Esophagus (tissue), 2 donors: ENCODE results near the gene ATP7B. TPM values are rescaled to one million over a fixed set of nuclear protein-coding genes. Genes with fewer than 3 reads are reported as not detected.

ENCODE experiments used
- H3K27ac ChIP-seq, 2 donors: one replicate each; pipeline ENCODE4 v1.5.1; 2013; ENCODE audit warnings: low read depth in 2 of 2, mild to moderate bottlenecking in 2 of 2, inconsistent platforms in 1 of 2, low read length in 1 of 2, moderate library complexity in 1 of 2
- H3K27me3 ChIP-seq, 2 donors: one replicate each; pipeline ENCODE4 v1.6.1; 2013; ENCODE audit warnings: low read length in 2 of 2, control low read depth in 1 of 2, mild to moderate bottlenecking in 1 of 2; ENCODE audit not compliant: insufficient read depth in 2 of 2, control insufficient read depth in 1 of 2
- H3K36me3 ChIP-seq, 2 donors: one replicate each; pipeline ENCODE4 v1.6.1; 2013; ENCODE audit warnings: low read length in 1 of 2; ENCODE audit not compliant: control insufficient read depth in 2 of 2, insufficient read depth in 2 of 2
- H3K4me1 ChIP-seq, 2 donors: one replicate each; pipeline ENCODE4 v1.6.1; 2013; ENCODE audit warnings: low read length in 1 of 2; ENCODE audit not compliant: control insufficient read depth in 2 of 2, insufficient read depth in 2 of 2
- H3K4me3 ChIP-seq, 2 donors: one replicate each; pipeline ENCODE4 v1.5.1; 2013; ENCODE audit warnings: low read length in 2 of 2, mild to moderate bottlenecking in 2 of 2, low read depth in 1 of 2, moderate library complexity in 1 of 2
- H3K9me3 ChIP-seq, 2 donors: one replicate each; pipeline ENCODE4 v1.6.1; 2013; ENCODE audit warnings: mild to moderate bottlenecking in 2 of 2, low read depth in 1 of 2, low read length in 1 of 2, moderate library complexity in 1 of 2; ENCODE audit not compliant: control insufficient read depth in 2 of 2, insufficient read depth in 1 of 2
- WGBS, 2 donors: extraction: QIAGEN DNeasy Blood & Tissue Kit; methylation state at CpG; one replicate each; pipeline ENCODE4 v1.1.7; 2013; 5-methylcytosine and 5-hydroxymethylcytosine counted together
- polyA plus RNA-seq, 2 donors: library from polyadenylated mRNA; stranded (reverse); fragments of 200-250 nt; gene quantifications; one replicate each; pipeline ENCODE4 v1.2.3, GENCODE V29; 2013
- donor health status: healthy with polysubstance abuse.
- donor health status: Bipolar disorder and iron deficiency.

Gene ATP7B
- polyA plus RNA-seq, 2 donors = 0.55 to 0.59 TPM

DNA sequence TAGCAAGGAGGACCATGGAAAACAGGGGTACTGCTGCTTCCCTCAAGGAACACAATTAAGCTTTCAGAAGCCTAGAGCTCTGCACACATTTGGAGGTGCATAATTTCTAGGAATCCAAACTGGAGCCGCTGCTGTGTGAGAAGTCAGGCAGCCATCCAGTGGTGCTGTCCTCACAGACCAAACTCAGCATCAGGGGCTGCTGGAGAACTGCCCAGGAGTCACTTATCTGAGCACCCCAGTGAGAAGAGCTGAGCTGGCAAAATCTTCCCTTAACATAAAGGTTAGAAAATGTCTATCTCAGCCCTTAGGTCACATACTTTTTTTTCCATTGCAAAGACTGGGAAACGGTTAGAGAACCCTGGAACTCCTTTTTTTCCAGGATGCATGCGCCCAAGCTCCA is 72.8 kb downstream of the ATP7B start:
- Histone ChIP-seq H3K4me1 (no peaks in the 10 kb centered on the region), H3K36me3 (peaks cover 0 to 4% of the 10 kb centered on the region in 2 donors), H3K27ac (no peak overlapping the region), H3K9me3 (no peaks in the 10 kb centered on the region), H3K27me3 (no peaks in the 10 kb centered on the region), H3K4me3 (no peak overlapping the region)
- WGBS, 2 donors = 82 to 84% methylated on average over 3 of the region's 3 CpGs

DNA sequence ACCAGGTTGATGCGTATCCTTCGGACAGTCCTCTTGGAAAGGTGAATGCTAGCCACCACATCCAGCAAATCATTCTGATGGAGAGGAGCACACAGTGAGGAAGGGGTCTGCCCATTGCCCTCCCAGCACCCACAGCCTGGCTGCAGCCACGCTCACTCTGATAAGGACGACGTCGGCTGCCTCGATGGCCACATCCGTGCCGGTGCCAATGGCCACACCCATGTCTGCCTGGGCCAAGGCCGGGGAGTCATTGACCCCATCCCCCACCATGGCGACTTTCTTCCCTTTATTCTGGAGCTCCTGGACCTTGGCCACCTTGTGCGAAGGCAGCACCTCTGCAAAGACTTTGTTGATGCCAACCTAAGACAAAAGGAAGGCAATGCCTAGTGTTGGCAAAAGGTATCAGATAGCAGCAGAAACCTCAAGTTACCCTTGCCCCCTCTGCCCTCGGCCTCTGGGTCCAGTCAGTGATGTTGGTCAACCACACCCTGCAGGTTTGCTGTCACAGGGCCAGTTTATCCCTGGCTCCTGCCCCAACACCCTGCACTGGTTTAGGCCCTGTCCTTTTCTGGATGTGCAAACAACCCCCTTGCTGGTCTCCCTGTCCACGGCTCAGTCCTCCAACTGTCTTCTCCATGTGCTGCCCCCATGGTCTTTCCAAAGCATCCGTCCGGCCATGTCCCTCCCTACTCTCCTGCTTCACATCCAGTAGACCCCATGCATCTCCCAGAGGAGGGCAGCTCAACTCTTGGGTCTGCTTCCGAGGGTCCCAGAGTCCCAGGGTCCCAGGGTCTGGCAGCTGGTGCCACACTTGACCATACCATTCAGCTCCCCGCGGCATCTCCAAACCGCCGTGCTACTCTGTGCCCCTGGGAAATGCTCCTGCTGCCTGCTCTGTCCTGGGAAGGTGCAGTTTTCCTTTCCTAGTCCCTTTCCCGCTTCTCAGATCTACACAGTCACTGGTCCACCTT is 73.6 kb downstream of the ATP7B start:
- Histone ChIP-seq H3K4me3 (no peak overlapping the region), H3K27me3 (no peaks in the 10 kb centered on the region), H3K4me1 (no peaks in the 10 kb centered on the region), H3K27ac (no peak overlapping the region), H3K9me3 (no peaks in the 10 kb centered on the region), H3K36me3 (peaks cover 0 to 4% of the 10 kb centered on the region in 2 donors)
- WGBS, 2 donors = 84 to 88% methylated on average over 22 of the region's 22 CpGs

DNA sequence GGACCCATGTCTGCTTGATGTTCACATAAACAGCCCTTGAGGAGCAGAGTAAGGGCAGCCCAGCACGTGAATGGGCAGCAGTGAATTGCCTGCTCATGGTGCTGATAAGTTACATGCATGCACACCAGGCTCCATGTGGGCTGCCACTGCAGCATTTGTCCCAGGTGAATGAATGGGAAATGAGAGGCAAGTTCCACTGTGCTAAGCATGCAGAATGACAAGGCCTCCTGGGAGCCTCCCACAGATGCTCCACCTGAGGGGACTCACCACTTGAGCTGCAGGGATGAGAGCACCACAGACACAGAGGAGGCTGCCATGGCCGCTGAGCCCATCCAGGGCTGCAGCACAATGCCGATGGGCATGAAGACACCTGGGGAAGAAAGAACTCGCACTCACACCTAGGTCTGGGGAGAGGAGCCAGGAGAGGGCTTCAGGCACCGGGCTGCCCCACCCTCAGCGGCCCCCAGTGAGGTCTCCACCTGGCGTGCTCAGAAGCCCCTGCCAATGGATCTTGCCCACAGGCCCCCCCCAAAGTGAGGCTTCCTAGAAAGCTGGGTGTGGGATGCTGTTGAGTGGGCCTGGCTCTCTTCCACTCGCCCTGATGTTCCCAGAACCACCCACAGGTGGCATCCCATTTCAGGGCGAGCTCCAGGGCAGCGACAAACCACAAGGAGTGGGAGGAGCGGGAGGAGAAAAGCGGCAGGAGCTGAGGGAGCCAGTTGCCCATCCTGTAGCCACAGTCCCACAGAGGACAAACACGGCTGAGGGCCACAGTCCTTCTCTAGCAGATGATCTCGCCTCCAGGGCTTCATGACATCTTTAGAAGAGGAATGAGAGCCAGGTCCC is 75.7 kb downstream of the ATP7B start:
- H3K27me3 ChIP-seq = no peaks in the 10 kb centered on the region
- H3K9me3 ChIP-seq = no peaks in the 10 kb centered on the region
- no peak overlapping the region for H3K4me3 ChIP-seq
- H3K4me1 ChIP-seq = no peaks in the 10 kb centered on the region
- peaks cover 0 to 4% of the 10 kb centered on the region in 2 donors for H3K36me3 ChIP-seq
- no peak overlapping the region for H3K27ac ChIP-seq
- WGBS, 2 donors = 71 to 73% methylated on average over 14 of the region's 14 CpGs

DNA sequence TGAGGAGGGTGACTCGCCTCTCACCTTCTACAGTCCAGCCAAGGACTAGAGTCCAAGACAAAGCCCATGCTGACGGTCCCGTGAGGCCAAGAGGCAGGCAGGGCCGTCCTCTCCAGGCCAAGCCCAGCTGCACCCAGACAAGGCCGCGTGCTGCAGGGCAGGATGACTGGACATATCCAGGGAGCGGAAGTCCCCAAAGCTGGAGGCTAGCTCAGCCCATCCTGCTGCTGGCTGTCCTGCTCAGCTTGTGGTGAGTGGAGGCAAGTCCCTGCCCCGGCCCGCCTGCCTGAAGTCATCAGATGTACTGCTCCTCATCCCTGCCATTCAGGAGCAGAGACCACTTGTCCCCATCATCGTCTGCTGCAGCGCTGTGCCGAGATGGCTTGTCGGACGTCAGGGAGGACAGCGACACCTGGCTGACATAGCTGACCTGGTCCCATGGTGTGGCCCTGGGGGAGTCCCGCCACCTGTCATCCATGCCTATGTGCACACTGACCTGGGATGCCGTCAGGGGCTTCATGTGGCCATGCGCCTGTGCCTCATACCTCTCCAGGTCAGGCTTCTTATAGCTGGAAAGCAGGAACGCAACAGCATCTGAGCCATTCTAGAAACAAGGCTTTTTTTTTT is 76.7 kb downstream of the ATP7B start:
- no peaks in the 10 kb centered on the region for H3K27me3 ChIP-seq
- H3K4me3 ChIP-seq = no peak overlapping the region
- no peak overlapping the region for H3K27ac ChIP-seq
- H3K4me1 ChIP-seq = no peaks in the 10 kb centered on the region
- H3K36me3 ChIP-seq = peaks cover 0 to 4% of the 10 kb centered on the region in 2 donors
- 90 to 92% methylated on average over 19 of the region's 19 CpGs for WGBS, 2 donors
- H3K9me3 ChIP-seq = no peaks in the 10 kb centered on the region

DNA sequence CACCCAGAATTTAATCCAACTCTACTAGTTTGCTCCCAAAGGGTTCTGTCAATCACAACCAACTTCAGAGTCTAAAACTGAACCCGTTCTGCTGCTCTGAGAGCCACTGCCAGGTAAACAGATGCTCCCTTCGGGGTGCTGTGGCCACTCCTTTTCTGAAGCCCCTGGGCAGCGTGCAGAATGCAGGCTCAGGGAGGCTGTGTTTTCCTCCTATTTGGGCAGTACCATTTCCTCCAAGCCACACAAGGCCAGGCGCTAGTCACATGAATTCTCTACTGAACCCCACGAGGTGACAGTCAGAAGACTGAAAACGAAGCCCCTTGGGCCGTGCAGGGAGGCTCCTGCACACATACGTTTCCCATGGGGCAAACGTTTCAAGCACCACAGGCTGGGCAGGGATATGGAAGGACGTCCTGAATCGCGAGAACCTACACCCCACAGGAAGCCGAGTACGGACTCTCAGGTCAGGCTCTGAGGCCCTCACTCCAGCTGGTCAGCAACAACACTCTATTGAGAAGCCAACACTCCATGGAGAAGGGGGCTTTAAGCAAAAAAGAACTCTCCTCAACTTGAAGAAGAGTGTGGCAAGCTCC is 77.7 kb downstream of the ATP7B start:
- H3K27ac ChIP-seq = no peak overlapping the region

DNA sequence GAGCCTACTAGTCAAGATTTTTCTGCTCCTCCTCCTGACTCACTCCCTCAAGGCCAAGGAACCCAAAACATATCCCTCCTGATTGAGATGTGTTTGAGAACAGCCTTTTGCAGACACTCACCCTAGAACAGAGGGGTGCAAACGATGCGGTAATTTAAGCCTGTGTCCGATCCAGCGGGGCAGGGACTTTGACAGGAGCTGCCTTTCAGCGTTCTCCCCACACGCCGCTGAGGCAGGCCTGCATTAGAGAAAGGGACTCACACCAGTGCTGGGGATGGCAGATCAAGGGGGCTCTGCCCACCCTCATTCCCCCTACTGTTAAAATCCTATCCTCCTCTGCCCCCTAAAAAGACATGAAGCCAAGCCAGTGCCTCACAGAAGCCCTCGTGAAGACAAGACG is 79.0 kb downstream of the ATP7B start:
- no peak overlapping the region for H3K27ac ChIP-seq
- H3K27me3 ChIP-seq = no peaks in the 10 kb centered on the region
- no peaks in the 10 kb centered on the region for H3K9me3 ChIP-seq
- H3K4me3 ChIP-seq = no peak overlapping the region
- H3K36me3 ChIP-seq = peaks cover 0 to 4% of the 10 kb centered on the region in 2 donors
- no peaks in the 10 kb centered on the region for H3K4me1 ChIP-seq
- WGBS, 2 donors = 93 to 96% methylated on average over 9 of the region's 9 CpGs

More for the DNA sequence above, 77.7 kb downstream of the ATP7B start:
- Histone ChIP-seq H3K4me1 (no peaks in the 10 kb centered on the region), H3K4me3 (no peak overlapping the region), H3K9me3 (no peaks in the 10 kb centered on the region), H3K36me3 (peaks cover 0 to 4% of the 10 kb centered on the region in 2 donors), H3K27me3 (no peaks in the 10 kb centered on the region)
- WGBS, 2 donors = 83 to 84% methylated on average over 14 of the region's 14 CpGs

DNA sequence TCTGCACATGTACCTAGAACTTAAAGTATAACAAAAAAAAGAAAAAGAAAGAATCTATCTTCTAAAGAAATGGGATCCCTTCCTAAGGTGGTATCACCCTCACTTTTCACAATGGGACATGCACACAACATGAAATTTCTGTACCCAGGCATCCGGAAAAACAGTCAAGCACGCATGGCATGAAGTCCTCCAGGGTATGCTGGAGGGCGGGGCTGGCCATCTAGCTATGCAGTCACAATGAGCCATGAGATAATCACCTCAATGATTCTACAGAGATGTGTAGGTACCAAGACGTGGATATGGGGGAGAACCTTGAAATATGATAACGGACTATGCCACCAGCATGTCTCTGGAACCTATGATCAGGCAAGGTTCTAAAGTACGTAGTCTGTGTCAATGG is 79.6 kb downstream of the ATP7B start:
- H3K27ac ChIP-seq = no peak overlapping the region
- no peak overlapping the region for H3K4me3 ChIP-seq
- H3K9me3 ChIP-seq = no peaks in the 10 kb centered on the region
- 89 to 93% methylated on average over 6 of the region's 6 CpGs for WGBS, 2 donors
- no peaks in the 10 kb centered on the region for H3K4me1 ChIP-seq
- H3K27me3 ChIP-seq = no peaks in the 10 kb centered on the region
- peaks cover 0 to 4% of the 10 kb centered on the region in 2 donors for H3K36me3 ChIP-seq

DNA sequence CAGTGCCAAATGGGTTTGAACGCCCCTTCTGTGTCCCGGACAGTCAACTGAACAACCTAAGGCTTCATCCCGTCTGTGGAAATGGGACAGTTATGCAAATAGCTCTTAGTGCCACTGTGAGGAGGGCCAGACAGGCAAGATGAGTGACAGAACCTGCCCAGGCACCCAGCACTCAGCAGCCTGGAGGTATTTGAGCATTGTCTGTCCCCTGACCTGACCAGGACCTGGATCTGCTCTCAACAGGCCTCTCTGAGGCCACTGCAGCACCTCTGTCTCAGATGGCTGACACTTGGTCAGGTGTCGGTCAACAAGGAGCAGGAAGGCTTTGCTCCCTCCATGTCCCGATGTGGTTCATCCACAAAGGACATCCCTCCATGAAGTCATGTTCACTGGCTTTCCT is 81.6 kb downstream of the ATP7B start:
- no peak overlapping the region for H3K4me3 ChIP-seq
- H3K27ac ChIP-seq = no peak overlapping the region
- no peaks in the 10 kb centered on the region for H3K27me3 ChIP-seq
- WGBS, 2 donors = 88 to 90% methylated on average over 5 of the region's 5 CpGs
- no peaks in the 10 kb centered on the region for H3K9me3 ChIP-seq
- no peaks in the 10 kb centered on the region for H3K4me1 ChIP-seq
- peaks cover 0 to 3% of the 10 kb centered on the region in 2 donors for H3K36me3 ChIP-seq

DNA sequence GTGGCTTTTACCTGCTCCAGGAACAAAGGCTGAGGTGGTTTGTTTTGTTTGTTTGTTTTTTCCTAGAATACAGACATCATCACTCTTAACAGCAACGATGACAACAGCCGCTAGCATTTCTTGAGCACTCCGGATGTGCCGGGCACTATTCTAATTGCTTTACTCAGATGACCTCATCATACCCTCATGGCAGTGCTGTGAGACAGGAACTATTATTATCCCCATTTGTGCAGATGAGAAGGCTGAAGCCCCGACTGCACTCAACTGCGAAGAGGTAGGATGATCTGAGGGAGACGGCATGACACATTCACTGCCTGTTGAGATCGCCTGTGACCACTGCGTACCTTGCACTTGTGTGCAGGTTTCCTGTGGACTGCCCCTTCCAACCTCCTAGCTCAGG is 83.0 kb downstream of the ATP7B start:
- Histone ChIP-seq H3K27ac (no peak overlapping the region), H3K27me3 (no peaks in the 10 kb centered on the region), H3K4me3 (no peak overlapping the region), H3K9me3 (no peaks in the 10 kb centered on the region), H3K36me3 (no peaks in the 10 kb centered on the region), H3K4me1 (no peaks in the 10 kb centered on the region)
- 91 to 92% methylated on average over 9 of the region's 9 CpGs for WGBS, 2 donors
